Measurements from ENCODE around the gene XCL1. TPM values are rescaled to one million over a fixed set of nuclear protein-coding genes. Genes with fewer than 3 reads are reported as not detected.
"Not testable (repeated sequence)": the region's sequence is repeated elsewhere in the genome, so short reads cannot be mapped to it uniquely, and the experiment has no call there.

Gene XCL1
- total RNA-seq, 1 experiment from 2014 or later = not detected

DNA sequence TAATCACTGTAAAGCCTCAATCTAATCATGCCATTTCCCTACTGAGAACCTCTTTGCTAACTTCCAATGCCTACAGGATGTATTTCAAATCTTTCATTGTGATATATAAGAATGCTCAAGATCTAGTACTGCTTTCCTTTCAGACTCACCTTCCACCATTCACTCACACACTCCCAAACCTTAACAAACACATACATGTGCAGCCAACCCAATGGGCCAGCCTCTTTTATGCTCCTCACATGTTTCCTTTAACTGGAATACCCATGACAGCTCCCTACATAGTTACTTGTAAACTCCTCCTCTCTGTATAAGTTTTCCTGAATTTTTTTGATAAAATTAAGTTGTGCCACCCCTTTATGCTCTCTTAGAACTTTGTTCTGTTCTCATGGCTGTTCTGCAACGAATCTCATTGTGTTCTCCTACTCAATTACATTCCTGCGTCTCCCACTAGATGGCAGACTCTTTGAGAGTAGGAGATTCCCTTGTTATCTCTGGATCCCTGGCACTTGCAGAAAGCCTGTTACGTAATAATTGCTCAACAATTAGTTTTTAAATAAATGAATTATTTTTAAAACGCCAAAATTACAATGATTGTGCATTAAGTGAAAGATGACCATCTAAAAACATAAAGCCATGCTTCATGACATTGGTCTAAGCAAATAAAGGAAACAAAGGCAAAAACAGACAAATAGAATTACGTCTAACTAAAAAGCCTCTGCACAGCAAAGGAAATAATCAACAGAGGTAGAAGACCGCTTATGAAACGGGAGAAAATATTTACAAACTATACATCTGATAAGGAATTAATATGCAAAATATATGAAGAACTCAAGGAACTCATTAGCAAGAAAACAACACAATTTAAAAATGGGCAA, 30.5 kb upstream of the XCL1 start:
- intact Hi-C loops (cut with micrococcal nuclease; ENCODE audit: unreplicated experiment); H3K4me3 ChIP-seq; H3K79me2 ChIP-seq (ENCODE audit: low read depth); H3K27me3 ChIP-seq (ENCODE audit: insufficient read depth, low read depth); H3K9me2 ChIP-seq (ENCODE audit: insufficient read depth); H3K4me2 ChIP-seq; H3K4me1 ChIP-seq (replicated peaks; ENCODE audit: insufficient read depth); H3K9me3 ChIP-seq (ENCODE audit: insufficient read depth, low read depth); H3K36me3 ChIP-seq (ENCODE audit: low read depth); POLR2A ChIA-PET (ENCODE audit: unreplicated experiment); H3K27ac ChIP-seq; H4K20me1 ChIP-seq (ENCODE audit: insufficient read depth); H2AFZ ChIP-seq; BruUV-seq (replicated peaks); CTCF ChIA-PET; H3F3A ChIP-seq (ENCODE audit: insufficient read depth, low read depth): not testable (repeated sequence)
- peak; percentile 7 to 39 for DNase-seq
- TF ChIP-seq CTCF (conservative IDR thresholded peaks at IDR 0.05) = peak; percentile 67

DNA sequence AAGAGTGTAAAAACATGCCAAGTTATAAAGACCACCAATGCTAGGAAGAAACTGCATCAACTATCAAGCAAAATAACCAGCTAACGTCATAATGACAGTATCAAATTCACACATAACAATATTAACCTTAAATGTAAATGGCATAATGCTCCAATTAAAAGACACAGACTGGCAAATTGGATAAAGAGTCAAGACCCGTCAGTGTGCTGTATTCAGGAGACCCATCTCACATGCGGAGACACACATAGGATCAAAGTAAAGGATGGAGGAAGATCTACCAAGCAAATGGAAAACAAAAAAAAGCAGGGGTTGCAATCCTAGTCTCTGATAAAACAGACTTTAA, 29.9 kb upstream of the XCL1 start:
- H3K9me2 ChIP-seq (ENCODE audit: insufficient read depth); CTCF ChIA-PET; DNase-seq; intact Hi-C loops (cut with micrococcal nuclease; ENCODE audit: unreplicated experiment); H3K36me3 ChIP-seq (ENCODE audit: low read depth); H2AFZ ChIP-seq; POLR2A ChIA-PET (ENCODE audit: unreplicated experiment); H3F3A ChIP-seq (ENCODE audit: insufficient read depth, low read depth); H3K79me2 ChIP-seq (ENCODE audit: low read depth); H3K27me3 ChIP-seq (ENCODE audit: insufficient read depth, low read depth); H3K9me3 ChIP-seq (ENCODE audit: insufficient read depth, low read depth); H3K4me3 ChIP-seq; H4K20me1 ChIP-seq (ENCODE audit: insufficient read depth); BruUV-seq (replicated peaks); H3K4me2 ChIP-seq; H3K4me1 ChIP-seq (replicated peaks; ENCODE audit: insufficient read depth); H3K27ac ChIP-seq: not testable (repeated sequence)

- no peak for DNase-seq
- H3K9me3 ChIP-seq (ENCODE audit: insufficient read depth, low read depth) = no peaks in the 10 kb centered on the region
- H3K79me2 ChIP-seq (ENCODE audit: low read depth) = no peaks in the 10 kb centered on the region
- no peaks in the 10 kb centered on the region for H3K27me3 ChIP-seq (ENCODE audit: insufficient read depth, low read depth)
- no peaks in the 10 kb centered on the region for H4K20me1 ChIP-seq (ENCODE audit: insufficient read depth)
- no peak overlapping the region for H3K4me2 ChIP-seq
- TF ChIP-seq CTCF (conservative IDR thresholded peaks at IDR 0.05) (no peak), EZH2 (IDR thresholded peaks at IDR 0.05; ENCODE audit: low read depth) (no peak)
- H3K27ac ChIP-seq = no peak overlapping the region
- POLR2A ChIA-PET (ENCODE audit: unreplicated experiment) = no interaction called here
- CTCF ChIA-PET = no interaction called here
- H3K36me3 ChIP-seq (ENCODE audit: low read depth) = no peaks in the 10 kb centered on the region
- intact Hi-C loops (cut with micrococcal nuclease; ENCODE audit: unreplicated experiment) = no loop called here
- H3F3A ChIP-seq (ENCODE audit: insufficient read depth, low read depth) = no peaks in the 10 kb centered on the region
- no peak overlapping the region for H3K4me3 ChIP-seq
- no peaks in the 10 kb centered on the region for H3K4me1 ChIP-seq (replicated peaks; ENCODE audit: insufficient read depth)
- no peaks in the 10 kb centered on the region for H3K9me2 ChIP-seq (ENCODE audit: insufficient read depth)
- no TSS peak for BruUV-seq (replicated peaks)
- H2AFZ ChIP-seq = no peak overlapping the region
These were observed 25.4 kb upstream of the XCL1 start for GRCh38 chr1:168550971-168551370.

DNA sequence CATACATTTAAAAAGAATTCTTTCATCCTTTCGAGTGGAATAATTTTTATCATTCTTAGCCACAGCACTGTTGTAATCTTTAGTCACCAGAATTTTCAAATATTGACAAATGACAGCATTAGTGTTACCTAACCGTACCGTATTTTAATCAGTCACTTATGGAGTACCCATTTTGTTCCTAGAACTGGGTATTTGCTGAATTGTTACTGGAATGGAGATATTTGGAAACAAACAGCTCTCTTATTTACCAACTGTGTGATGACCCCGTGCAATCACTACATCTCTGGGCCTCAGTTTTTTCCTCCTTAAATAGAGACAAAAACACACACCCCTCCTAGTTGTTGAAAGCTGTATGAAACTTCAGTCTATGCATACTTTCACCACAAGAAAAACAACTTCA, 24.7 kb upstream of the XCL1 start:
- intact Hi-C loops (cut with micrococcal nuclease; ENCODE audit: unreplicated experiment) = no loop called here

More for the DNA sequence above, 24.7 kb upstream of the XCL1 start:
- TF ChIP-seq EZH2 (IDR thresholded peaks at IDR 0.05; ENCODE audit: low read depth) = no peak
- TF ChIP-seq CTCF (conservative IDR thresholded peaks at IDR 0.05) = no peak
- H3K79me2 ChIP-seq (ENCODE audit: low read depth) = no peaks in the 10 kb centered on the region
- H3K27ac ChIP-seq = no peak overlapping the region
- no peak overlapping the region for H2AFZ ChIP-seq
- H4K20me1 ChIP-seq (ENCODE audit: insufficient read depth) = no peaks in the 10 kb centered on the region
- H3F3A ChIP-seq (ENCODE audit: insufficient read depth, low read depth) = no peaks in the 10 kb centered on the region
- CTCF ChIA-PET = no interaction called here
- H3K4me2 ChIP-seq = no peak overlapping the region
- no peaks in the 10 kb centered on the region for H3K36me3 ChIP-seq (ENCODE audit: low read depth)
- no TSS peak for BruUV-seq (replicated peaks)
- H3K9me3 ChIP-seq (ENCODE audit: insufficient read depth, low read depth) = no peaks in the 10 kb centered on the region
- no peaks in the 10 kb centered on the region for H3K4me1 ChIP-seq (replicated peaks; ENCODE audit: insufficient read depth)
- no peak for DNase-seq
- POLR2A ChIA-PET (ENCODE audit: unreplicated experiment) = no interaction called here
- no peaks in the 10 kb centered on the region for H3K9me2 ChIP-seq (ENCODE audit: insufficient read depth)
- H3K27me3 ChIP-seq (ENCODE audit: insufficient read depth, low read depth) = no peaks in the 10 kb centered on the region
- H3K4me3 ChIP-seq = no peak overlapping the region

Data from PC-9 (cell line).